HG03442 (cell line): ENCODE results near the gene VCP.
"Not testable (repeated sequence)": the region's sequence is repeated elsewhere in the genome, so short reads cannot be mapped to it uniquely, and the experiment has no call there.

Experiments used
- ATAC-seq: cut with Tn5 transposase; IDR thresholded peaks from one replicate; pipeline ENCODE4 v1.9.1; 2021; ENCODE audit warnings: mild to moderate bottlenecking, moderate library complexity; ENCODE audit not compliant: unreplicated experiment

VCP gene

GRCh38 chr9:35026671-35027070 is 45.8 kb downstream of the VCP start:
- no peak for ATAC-seq

DNA sequence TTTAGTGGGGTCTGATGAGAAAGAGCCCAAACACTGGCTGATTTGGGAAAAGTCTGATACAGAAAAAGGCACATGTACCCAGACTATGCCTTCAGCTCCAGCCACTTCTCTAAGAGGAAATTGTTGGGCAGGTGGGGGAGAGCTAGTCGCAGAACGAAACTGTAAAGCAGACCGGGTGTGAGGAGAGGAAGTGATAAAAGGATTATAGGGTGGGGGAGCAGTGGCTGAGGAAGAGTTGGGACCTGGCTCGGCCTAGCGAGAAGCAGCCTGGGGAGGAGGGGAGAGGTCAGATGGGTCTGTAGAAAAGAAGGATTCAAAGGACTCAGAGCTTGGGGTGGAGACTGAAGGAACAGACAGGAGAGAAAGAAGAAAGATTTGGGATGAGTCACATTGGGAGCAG is 49.0 kb downstream of the VCP start:
- ATAC-seq: not testable (repeated sequence)

- no peak for ATAC-seq
Measured at GRCh38 chr9:35014517-35014916, 57.9 kb downstream of the VCP start.

DNA sequence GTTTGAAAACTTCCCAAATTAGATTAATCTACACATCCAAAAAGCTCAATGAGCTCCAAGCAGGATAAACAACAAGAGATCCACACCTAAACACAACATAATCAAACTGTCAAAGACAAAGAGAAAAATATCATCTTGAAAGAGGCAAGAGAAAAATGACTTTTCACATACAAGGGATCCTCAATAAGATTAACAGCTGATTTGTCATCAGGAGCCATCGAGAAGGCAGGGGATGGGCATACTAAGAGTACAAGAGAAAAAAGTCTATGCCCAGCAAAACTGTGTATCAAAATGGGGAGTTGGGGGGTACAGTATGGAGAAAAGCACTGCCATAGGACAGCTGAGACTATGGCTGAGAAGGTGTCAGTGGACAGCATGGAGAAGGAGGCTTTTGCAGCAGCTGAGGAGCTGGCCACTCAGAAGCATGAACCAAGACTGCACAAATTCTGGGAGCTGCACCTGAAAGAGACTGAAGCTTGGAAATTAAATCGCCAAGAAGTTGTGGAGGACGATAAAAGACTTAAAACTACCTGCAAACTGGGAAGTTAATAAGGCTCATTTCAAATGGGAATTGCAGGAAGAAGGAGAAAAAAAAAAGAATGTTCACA is 62.0 kb downstream of the VCP start:
- ATAC-seq: no peak
